CD4-positive, alpha-beta T cell treated with Interleukin-17A for 1 hour (primary cell): ENCODE measurements around the gene CD163L1.
A peak's percentile ranks its signal among the peaks of the same experiment; 100 is the strongest.
"Not testable (repeated sequence)": the region's sequence is repeated elsewhere in the genome, so short reads cannot be mapped to it uniquely, and the experiment has no call there.

Experiments
- DNase-seq: peaks from one replicate; pipeline ENCODE4 v3.0.0-alpha.2; 2020

Gene CD163L1

DNA sequence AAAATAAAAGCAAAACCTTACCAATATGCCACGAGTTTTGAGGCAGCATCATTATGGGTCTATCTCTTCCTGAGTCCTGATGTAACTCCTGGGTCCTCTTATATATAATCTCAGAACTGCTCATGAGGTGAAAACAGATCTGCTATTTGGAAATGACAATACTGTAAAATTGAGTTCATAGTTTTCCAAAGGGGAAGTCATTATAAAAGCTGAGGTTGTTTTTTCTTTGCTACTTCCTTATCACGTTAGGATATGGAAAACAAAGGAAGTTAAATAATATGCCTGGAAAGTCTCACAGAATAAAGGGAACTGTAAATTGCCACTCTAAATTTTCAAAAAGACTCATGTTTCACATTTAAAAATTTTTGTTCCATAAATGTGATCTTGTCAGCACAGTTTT, at the start of gene CD163L1:
Gene CD163L1, minus strand, starts transcription at position 78 of the 400 bp plus-strand sequence. Its CDS starts 26 bp downstream, at position 52.
- no peak for DNase-seq

- DNase-seq, result no peak
These were observed 49.1 kb upstream of the CD163L1 start for GRCh38 chr12:7493006-7493405.

- no peak for DNase-seq
These were observed 42.6 kb upstream of the CD163L1 start for GRCh38 chr12:7486512-7486911.

GRCh38 chr12:7485095-7485494, 41.1 kb upstream of the CD163L1 start:
- DNase-seq, result no peak

GRCh38 chr12:7483343-7483742, 39.4 kb upstream of the CD163L1 start:
- no peak for DNase-seq

- no peak for DNase-seq
These were observed 35.8 kb upstream of the CD163L1 start for GRCh38 chr12:7479771-7480170.

GRCh38 chr12:7472060-7472459, 28.1 kb upstream of the CD163L1 start:
- no peak for DNase-seq

DNA sequence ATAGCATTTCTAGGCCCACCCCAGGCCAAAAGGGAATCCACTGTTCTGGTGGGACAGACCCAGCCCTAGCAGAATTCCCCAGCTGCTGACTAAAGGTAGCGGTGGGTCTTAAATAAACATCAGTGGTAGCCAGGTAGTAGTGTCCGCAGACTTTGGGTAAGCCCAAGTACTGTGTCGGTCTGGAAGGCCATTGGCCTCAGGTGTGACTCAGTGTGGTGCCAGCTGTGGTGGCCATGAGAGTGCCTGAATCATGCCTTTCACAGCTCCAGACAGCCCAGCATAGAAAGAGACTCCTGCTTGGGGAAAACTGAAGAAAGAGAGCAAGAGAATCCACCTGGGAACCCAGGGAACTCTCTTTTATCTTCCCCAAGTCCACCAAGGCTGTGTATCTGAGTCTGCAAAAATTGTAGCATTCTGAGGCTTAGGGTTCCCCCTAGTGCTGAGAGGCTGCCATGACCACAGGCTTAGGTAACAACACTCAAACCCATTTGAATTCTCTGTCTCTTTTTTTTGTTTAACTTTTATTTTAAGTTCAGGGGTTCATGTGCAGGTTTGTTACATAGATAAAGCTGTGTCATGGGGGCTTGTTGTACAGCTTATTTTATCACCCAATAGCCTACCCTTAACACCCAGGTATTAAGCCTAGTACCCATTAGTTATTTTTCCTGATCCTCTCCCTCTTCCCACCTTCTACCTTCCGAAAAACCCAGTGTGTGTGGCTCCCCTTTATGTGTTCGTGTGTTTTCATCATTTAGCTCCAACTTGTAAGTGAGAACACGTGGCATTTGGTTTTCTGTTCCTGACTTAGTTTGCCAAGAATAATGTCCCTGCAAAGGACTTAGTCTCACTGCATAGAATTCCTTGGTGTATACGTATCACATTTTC, 16.7 kb upstream of the CD163L1 start:
- peak; percentile 29 for DNase-seq

GRCh38 chr12:7459973-7460372, 16.0 kb upstream of the CD163L1 start:
- DNase-seq, result no peak

DNA sequence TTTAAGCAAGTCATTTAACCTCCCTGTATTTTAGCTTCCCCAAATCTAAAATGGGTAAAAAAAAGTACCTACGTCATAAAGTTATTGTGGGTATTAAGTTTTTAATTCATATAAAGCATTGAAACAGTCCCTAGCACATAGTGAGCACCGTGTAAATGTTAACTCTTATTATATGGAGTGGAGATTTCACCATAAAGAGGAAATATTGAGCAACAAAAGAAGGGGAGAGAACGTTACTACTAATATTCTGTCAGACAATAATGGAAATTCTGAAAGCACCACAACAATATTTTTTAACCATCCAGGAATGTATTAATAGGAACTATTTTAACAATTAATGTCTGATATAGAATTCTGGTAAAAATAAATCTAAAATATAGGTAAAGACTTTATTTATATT, 7.8 kb upstream of the CD163L1 start:
- no peak for DNase-seq

- no peak for DNase-seq
These were observed 6.7 kb upstream of the CD163L1 start for GRCh38 chr12:7450667-7451066.

- DNase-seq, result no peak
These were observed 4.1 kb upstream of the CD163L1 start for GRCh38 chr12:7448099-7448498.

DNA sequence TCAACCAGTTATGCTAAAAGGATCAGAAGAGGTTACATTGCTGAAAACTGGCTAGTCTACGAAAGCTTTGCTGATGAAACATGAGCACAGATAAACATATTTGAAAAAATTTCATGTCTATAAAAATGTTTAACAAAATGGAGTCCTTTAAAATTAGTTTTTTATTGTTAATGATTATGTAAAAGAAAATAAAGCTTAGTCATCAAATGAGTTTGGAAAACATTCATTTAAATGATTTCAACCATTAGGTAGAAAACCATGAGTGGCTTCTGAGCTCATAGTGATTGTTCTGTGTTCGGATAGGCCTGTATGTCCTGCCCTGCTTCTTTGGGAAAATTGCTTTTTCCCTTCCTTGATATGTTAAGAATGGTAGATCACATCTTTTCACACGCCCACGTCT, 584 bp upstream of the CD163L1 start:
- no peak for DNase-seq

DNA sequence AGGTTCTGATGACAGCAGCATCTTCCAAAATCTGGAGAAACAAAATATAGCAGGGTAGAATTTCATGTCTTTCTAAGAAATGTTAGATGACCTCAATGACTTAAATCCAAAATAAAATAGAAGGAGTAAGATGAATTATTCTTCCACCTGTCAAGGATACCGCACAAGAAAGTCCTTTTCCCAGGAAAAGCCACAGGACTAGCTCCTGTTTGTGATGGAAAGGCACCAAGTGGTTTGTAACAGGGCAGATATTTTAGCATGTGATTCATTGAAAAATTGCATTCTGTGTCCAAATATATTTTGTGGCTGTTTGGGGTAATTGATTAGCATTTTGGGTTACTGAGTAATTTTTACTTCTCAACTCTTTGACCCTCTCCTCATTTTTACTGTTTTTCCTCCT, 2.7 kb downstream of the CD163L1 start:
- DNase-seq, result no peak

GRCh38 chr12:7439579-7440505, 4.1 kb downstream of the CD163L1 start:
- peak; percentile 30 for DNase-seq

DNA sequence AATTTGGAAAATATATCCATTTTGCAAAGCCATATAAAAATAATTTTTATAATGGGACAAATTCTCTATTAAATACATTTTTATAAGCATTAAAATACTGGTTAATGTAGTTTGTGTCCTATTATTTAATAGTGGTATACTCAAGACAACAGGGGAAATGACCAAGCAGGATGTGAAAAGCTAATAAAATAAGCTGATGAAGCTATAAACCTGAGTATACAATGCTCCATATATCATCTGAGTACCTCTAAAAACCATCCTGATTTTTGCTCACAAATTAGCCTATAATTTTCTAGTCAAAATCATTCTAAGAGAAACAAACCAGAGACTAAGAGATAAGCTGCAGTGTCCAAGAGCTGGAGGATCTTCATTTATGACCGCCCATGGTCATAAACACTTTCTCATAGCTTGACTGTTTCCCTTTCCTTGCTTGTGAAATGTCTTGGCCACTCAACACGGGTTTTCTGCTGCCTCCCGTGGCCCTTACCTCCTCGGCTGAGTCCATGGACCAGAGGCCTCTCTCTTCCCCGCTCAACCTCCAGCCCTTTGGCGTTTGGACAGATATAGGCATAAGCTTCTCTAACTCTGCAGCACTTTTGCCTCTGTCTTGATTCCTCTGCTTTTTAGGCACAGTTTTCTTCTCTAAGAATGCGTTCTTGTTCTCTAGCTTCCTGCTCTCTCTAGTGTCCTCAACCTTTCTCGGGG, 5.5 kb downstream of the CD163L1 start:
- not testable (repeated sequence) for DNase-seq

GRCh38 chr12:7437494-7437893, 6.5 kb downstream of the CD163L1 start:
- DNase-seq, result not testable (repeated sequence)

DNA sequence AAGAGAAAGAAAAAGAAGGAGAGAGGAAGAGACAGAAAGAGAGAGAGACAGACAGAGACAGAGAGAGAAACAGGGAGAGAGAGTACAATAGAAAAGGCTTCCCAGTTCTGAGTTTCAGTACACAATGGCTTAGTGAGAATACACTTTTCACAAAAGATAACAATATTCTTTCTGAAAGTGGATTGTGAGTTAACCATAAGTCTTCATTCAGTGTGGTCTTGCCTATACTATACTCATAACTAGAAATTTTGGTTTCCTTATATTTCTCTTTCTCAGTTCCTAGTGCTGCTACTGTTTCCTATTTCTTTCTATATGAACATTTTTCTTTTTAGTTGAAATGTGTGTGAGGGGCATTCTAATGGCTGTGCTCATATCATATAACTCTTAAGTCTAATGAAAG, 9.3 kb downstream of the CD163L1 start:
- DNase-seq, result no peak

DNA sequence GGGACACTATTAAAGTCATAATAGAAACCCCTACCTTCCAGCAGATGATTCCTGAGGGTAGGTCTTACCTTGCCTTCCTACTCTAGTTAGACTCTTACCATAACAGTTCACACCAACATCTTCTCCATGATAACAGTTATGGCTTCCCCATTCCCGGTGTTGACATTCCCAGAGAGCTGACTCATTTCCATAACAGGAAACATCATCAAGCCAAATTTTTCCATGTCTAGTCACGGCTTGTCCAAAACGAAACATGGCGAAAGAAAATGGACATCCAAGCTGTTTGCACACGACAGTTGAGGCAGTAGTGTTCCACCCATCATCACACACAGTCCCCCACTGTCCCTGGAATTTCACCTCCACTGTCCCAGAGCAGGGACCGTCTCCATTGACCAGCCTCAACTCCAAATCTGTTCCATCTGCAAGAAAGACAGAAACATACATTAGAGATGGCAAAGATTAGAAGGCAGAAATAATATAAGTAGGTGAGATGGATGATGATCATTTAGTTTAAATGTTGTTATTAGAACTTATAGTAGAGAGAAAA, 10.6 kb downstream of the CD163L1 start:
- DNase-seq, result no peak

DNA sequence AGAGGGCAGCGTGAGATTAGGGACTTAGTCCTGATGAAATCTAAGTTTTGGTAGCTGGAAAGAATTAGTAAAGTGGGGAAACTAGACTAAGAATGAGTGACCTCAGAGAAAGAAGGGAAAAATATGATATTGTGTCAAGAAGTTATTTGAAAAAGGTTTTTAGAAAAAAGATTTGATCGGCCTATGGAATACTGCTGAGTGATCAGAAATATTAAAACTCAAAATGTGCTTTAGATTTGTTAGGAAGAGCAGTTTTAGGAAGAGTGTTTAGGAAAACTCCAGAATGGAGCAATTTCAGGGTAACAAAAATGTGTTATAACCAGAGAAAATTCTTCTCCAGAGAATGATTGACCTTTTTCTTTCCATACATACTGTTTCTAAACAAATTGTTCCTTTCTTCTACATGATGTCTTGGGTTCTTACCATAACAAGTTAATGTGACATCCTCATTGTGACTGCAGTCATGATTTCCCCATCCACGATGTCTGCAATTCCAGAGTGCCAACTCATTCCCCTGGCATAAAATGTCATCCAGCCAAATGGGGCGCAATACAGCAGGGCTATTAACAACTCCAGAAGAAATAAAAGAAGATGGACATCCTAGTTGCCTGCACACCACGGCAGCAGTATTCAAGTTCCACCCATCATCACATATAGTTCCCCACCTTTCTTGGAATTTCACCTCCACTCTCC, 11.8 kb downstream of the CD163L1 start:
- DNase-seq, result no peak

DNA sequence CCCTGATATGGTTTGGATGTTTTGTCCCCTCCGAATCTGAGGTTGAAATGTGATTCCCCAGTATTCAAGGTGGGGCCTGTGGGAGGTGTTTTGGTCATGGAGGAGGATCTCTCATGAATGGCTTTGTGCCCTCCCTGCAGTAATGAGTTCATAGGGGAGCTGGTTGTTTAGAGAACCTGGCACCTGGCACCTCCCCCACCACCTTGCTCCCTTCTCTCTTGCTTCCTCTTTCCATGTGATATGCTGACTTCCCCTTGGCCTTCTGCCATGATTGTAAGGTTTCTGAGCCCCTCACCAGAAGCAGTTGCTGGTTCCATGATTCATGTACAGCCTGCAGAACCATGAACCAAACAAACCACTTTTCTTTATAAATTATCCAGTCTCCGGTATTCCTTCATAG, 32.6 kb downstream of the CD163L1 start:
- DNase-seq, result peak; percentile 1

- DNase-seq, result no peak
These were observed 39.7 kb downstream of the CD163L1 start for GRCh38 chr12:7404275-7404674.
